GM10266 (cell line): Measurements from ENCODE around the gene OR8G1.

Experiments used
- DNase-seq: peaks from one replicate; pipeline ENCODE4 v3.0.0; 2012; ENCODE audit errors: extremely low spot score
- CTCF ChIP-seq: IDR thresholded peaks from 2 replicates; pipeline ENCODE4 v1.5.1; 2012; ENCODE audit warnings: mild to moderate bottlenecking, low read depth; ENCODE audit not compliant: control insufficient read depth, insufficient read depth; ENCODE audit errors: missing control alignments

Gene OR8G1

GRCh38 chr11:124199702-124200101 lies 41.2 kb upstream of the OR8G1 start:
- DNase-seq, result no peak
- TF ChIP-seq CTCF, result no peak

- TF ChIP-seq CTCF, result no peak
- DNase-seq, result no peak
These were observed 40.2 kb upstream of the OR8G1 start for GRCh38 chr11:124200671-124201070.

GRCh38 chr11:124202951-124203350 lies 37.9 kb upstream of the OR8G1 start:
- no peak for DNase-seq

GRCh38 chr11:124204008-124204407 lies 36.9 kb upstream of the OR8G1 start:
- no peak for DNase-seq
- no peak for TF ChIP-seq CTCF

More at GRCh38 chr11:124202951-124203350, 37.9 kb upstream of the OR8G1 start:
- no peak for TF ChIP-seq CTCF

- no peak for DNase-seq
- no peak for TF ChIP-seq CTCF
These were observed 33.6 kb upstream of the OR8G1 start for GRCh38 chr11:124207102-124207792.

GRCh38 chr11:124209824-124210357 lies 31.0 kb upstream of the OR8G1 start:
- no peak for DNase-seq
- TF ChIP-seq CTCF, result no peak

- no peak for TF ChIP-seq CTCF
- DNase-seq, result no peak
These were observed 30.5 kb upstream of the OR8G1 start for GRCh38 chr11:124210421-124210820.
